ENCODE measurements around the gene GSS. TPM values are rescaled to one million over a fixed set of nuclear protein-coding genes. Genes with fewer than 3 reads are reported as not detected.

GSS gene
- total and polyA plus RNA-seq, 4 donors = 32.6 to 52.7 (median 47.9) TPM

DNA sequence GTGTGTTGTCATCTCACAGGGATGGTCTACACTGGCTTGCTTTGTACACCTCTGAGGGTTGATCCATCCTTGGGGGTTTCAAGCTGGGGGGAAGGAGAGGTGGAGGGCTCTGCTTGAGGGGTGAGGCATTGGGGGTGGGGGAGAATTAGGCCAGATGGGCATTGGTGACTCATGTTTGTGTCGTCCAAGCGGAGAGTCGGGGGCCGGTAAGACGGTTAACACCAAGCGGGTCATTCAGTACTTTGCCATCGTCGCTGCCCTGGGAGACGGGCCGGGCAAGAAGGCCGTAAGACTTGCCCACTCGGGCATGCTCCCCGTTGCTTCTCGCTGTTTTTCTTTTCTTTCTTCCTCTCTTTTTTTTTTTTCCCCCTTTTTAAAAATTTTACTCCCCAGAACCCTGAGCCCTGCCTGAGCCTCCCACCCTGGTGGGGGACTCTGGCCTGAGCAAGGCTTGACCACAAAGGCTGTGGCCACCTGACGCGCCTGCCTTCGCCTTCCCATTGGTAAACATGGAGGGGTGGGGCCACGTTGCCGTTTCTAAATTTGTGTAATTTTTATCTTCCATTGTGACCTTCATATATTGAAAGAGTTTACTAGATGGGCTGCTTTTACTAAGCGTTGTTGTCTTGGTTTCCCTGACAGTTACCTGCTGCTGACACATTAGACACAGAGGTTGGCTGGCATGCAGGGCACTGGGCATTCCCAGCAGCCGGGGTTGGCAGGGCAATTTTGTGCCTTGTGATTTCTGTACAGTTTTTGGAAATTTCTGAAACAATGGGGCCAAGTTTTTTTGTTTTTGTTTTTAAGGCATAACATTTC, 26.9 kb upstream of the GSS start:
- peaks cover 0 to 5% (median 0%) of the 10 kb centered on the region in 5 donors for H3K4me1 ChIP-seq (ENCODE audit: control insufficient read depth in 5 of 5, insufficient read depth in 5 of 5, low read length in 5 of 5)
- TF ChIP-seq, protein P1, sequence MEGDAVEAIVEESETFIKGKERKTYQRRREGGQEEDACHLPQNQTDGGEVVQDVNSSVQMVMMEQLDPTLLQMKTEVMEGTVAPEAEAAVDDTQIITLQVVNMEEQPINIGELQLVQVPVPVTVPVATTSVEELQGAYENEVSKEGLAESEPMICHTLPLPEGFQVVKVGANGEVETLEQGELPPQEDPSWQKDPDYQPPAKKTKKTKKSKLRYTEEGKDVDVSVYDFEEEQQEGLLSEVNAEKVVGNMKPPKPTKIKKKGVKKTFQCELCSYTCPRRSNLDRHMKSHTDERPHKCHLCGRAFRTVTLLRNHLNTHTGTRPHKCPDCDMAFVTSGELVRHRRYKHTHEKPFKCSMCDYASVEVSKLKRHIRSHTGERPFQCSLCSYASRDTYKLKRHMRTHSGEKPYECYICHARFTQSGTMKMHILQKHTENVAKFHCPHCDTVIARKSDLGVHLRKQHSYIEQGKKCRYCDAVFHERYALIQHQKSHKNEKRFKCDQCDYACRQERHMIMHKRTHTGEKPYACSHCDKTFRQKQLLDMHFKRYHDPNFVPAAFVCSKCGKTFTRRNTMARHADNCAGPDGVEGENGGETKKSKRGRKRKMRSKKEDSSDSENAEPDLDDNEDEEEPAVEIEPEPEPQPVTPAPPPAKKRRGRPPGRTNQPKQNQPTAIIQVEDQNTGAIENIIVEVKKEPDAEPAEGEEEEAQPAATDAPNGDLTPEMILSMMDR (IDR thresholded peaks at IDR 0.05; ENCODE audit: control extremely low read depth, extremely low read depth) = no peak
- WGBS, 2 donors = 90 to 91% methylated on average over 21 of the region's 21 CpGs
- no peaks in the 10 kb centered on the region for H3K36me3 ChIP-seq (ENCODE audit: control insufficient read depth in 4 of 4, insufficient read depth in 4 of 4, low read length in 4 of 4)
- no peak overlapping the region for H3K4me3 ChIP-seq
- no peak overlapping the region for H3K9ac ChIP-seq (ENCODE audit: insufficient read depth in 1 of 2, low read length in 2 of 2)
- peak overlapping the region in 1 of 2 donors; percentile 69 for H3K27ac ChIP-seq (ENCODE audit: low read depth in 1 of 2, low read length in 1 of 2)
- H3K27me3 ChIP-seq (ENCODE audit: control insufficient read depth in 3 of 3, insufficient read depth in 3 of 3, low read length in 2 of 3) = peaks cover 0 to 18% (median 5%) of the 10 kb centered on the region in 3 donors
- ATAC-seq (ENCODE audit: insufficient read depth, low FRiP score) (no peak), DNase-seq (no peak)
- no peaks in the 10 kb centered on the region for H3K9me3 ChIP-seq (ENCODE audit: control insufficient read depth in 4 of 4, insufficient read depth in 3 of 4, low read length in 3 of 4)

DNA sequence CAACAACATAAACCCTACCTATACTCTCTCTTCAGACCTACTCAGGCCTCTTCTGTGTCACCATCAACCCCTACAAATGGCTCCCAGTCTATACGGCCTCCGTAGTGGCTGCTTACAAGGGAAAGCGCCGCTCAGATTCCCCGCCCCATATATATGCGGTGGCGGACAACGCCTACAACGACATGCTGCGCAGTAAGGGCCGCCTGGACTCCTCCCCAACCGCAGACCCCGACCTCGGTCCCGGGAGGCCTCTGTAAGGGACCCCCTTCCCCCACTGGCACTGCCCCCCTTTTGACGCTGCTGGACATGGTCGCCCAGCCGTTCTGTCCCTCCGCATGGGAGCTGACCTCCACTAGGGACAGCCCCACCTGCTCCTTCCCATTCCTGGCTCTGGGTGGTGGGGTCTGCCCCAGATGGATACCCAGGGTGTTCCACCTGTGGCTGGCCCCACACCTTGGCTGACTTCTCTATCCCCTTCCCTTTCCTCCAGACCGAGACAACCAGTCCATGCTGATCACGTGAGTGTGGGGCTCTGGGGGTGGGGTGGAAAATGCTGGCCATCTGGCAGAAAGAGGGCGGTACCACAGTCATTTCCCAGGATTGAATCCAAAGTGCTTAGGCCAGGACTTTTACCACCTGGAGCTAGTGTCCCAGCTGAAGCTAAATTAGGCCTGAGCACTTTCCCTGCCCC, 25.1 kb upstream of the GSS start:
- TF ChIP-seq, protein P1 (IDR thresholded peaks at IDR 0.05; ENCODE audit: control extremely low read depth, extremely low read depth) = no peak
- peak in 2 of 3 donors; percentile 31 to 46 for DNase-seq

DNA sequence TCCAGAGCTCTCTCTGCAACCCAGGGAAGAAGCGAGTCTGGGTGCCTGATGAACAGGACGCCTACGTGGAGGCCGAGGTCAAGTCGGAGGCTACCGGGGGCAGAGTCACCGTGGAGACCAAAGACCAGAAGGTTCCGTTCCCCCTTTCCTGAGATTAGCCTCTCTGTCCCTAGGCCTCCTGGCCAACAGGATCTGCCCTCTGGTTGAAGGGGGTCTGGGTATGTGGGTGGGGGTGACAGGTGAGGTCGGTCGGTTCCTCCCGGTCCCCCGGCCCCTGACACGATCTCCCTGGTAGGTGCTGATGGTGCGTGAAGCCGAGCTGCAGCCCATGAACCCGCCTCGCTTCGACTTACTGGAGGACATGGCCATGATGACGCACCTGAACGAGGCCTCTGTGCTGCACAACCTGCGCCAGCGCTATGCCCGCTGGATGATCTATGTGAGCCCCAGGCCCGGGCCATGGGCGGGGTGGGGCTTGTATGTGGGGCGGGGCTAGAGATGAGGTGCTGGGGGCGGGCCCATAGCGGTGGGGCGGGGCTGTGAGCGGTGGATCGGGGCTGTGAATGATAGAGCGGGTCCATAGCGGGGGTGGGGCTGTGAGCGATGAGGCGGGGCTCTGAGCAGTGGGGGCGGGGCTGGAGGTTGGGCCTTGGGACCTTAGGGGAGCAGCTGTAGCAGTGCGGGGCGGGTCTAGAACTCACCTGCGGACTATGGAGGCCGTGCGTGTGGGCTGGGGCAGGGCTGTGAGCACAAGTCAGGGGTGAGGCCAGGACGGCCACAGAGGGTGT, 24.0 kb upstream of the GSS start:
- Histone ChIP-seq H3K27ac (ENCODE audit: low read depth in 1 of 2, low read length in 1 of 2) (peak overlapping the region in 1 of 2 donors; percentile 92), H3K36me3 (ENCODE audit: control insufficient read depth in 4 of 4, insufficient read depth in 4 of 4, low read length in 4 of 4) (no peaks in the 10 kb centered on the region), H3K4me1 (ENCODE audit: control insufficient read depth in 5 of 5, insufficient read depth in 5 of 5, low read length in 5 of 5) (no peaks in the 10 kb centered on the region), H3K4me3 (no peak overlapping the region), H3K9me3 (ENCODE audit: control insufficient read depth in 4 of 4, insufficient read depth in 3 of 4, low read length in 3 of 4) (no peaks in the 10 kb centered on the region), H3K9ac (ENCODE audit: insufficient read depth in 1 of 2, low read length in 2 of 2) (no peak overlapping the region), H3K27me3 (ENCODE audit: control insufficient read depth in 3 of 3, insufficient read depth in 3 of 3, low read length in 2 of 3) (peaks cover 0 to 14% (median 5%) of the 10 kb centered on the region in 3 donors)
- 81 to 84% methylated on average over 41 to 42 of the region's 42 CpGs for WGBS, 2 donors
- no peak for DNase-seq
- TF ChIP-seq, protein P1 (IDR thresholded peaks at IDR 0.05; ENCODE audit: control extremely low read depth, extremely low read depth) = no peak
- no peak for ATAC-seq (ENCODE audit: insufficient read depth, low FRiP score)

More for the DNA sequence above, 25.1 kb upstream of the GSS start:
- Histone ChIP-seq H3K4me3 (no peak overlapping the region), H3K9me3 (ENCODE audit: control insufficient read depth in 4 of 4, insufficient read depth in 3 of 4, low read length in 3 of 4) (no peaks in the 10 kb centered on the region), H3K4me1 (ENCODE audit: control insufficient read depth in 5 of 5, insufficient read depth in 5 of 5, low read length in 5 of 5) (no peaks in the 10 kb centered on the region), H3K27me3 (ENCODE audit: control insufficient read depth in 3 of 3, insufficient read depth in 3 of 3, low read length in 2 of 3) (peaks cover 0 to 16% (median 5%) of the 10 kb centered on the region in 3 donors), H3K9ac (ENCODE audit: insufficient read depth in 1 of 2, low read length in 2 of 2) (no peak overlapping the region), H3K27ac (ENCODE audit: low read depth in 1 of 2, low read length in 1 of 2) (peak overlapping the region in 1 of 2 donors; percentile 88), H3K36me3 (ENCODE audit: control insufficient read depth in 4 of 4, insufficient read depth in 4 of 4, low read length in 4 of 4) (no peaks in the 10 kb centered on the region)
- no peak for ATAC-seq (ENCODE audit: insufficient read depth, low FRiP score)
- WGBS, 2 donors = 90 to 91% methylated on average over 22 of the region's 22 CpGs

All from lung (tissue), 12 donors.